ENCODE measurements around the gene PPP4R3A.
"Not testable (repeated sequence)": the region's sequence is repeated elsewhere in the genome, so short reads cannot be mapped to it uniquely, and the experiment has no call there.

Gene PPP4R3A

DNA sequence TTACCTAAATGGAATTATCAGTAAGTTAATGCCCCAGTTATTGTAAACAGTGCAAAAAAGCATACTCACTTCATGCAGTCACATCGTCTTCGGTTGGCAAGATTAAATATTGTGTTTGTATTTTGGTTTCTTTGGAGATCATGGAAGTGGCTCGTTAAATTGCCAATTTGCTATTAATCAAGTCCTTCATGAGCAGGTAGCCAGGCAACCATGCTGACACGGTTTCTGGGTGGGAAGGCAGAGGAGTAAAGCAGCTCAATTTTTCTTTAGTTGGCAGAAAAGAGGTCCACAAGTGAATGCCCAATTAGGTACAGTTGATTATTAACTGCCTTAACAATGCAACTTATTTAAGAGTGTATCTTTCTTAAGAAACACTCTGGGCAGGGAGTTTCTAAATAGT lies 43.9 kb downstream of the PPP4R3A start:
- H3K9ac ChIP-seq (ENCODE audit: low read depth, low read length), result no peak overlapping the region
- 95% methylated on average over 4 of the region's 4 CpGs for WGBS
- no peaks in the 10 kb centered on the region for H3K4me1 ChIP-seq (ENCODE audit: insufficient read depth, low read length)
- H3K27ac ChIP-seq (ENCODE audit: low read depth, low read length), result no peak overlapping the region
- no peaks in the 10 kb centered on the region for H3K9me3 ChIP-seq (ENCODE audit: insufficient read depth, low read depth, low read length)
- peaks cover 97% of the 10 kb centered on the region for H3K36me3 ChIP-seq (ENCODE audit: insufficient read depth, low read length)
- no peak overlapping the region for H3K4me3 ChIP-seq (ENCODE audit: low read length)
- H3K27me3 ChIP-seq (ENCODE audit: insufficient read depth, low read length), result no peaks in the 10 kb centered on the region

GRCh38 chr14:91464615-91465205 lies 45.4 kb downstream of the PPP4R3A start:
- H3K9me3 ChIP-seq (ENCODE audit: insufficient read depth, low read depth, low read length), result no peaks in the 10 kb centered on the region
- no peaks in the 10 kb centered on the region for H3K4me1 ChIP-seq (ENCODE audit: insufficient read depth, low read length)
- WGBS, result 61% methylated on average over 3 of the region's 3 CpGs
- H3K36me3 ChIP-seq (ENCODE audit: insufficient read depth, low read length), result peaks cover 97% of the 10 kb centered on the region
- no peaks in the 10 kb centered on the region for H3K27me3 ChIP-seq (ENCODE audit: insufficient read depth, low read length)
- no peak overlapping the region for H3K4me3 ChIP-seq (ENCODE audit: low read length)
- H3K9ac ChIP-seq (ENCODE audit: low read depth, low read length), result no peak overlapping the region
- H3K27ac ChIP-seq (ENCODE audit: low read depth, low read length), result no peak overlapping the region

GRCh38 chr14:91458612-91459011 lies 51.5 kb downstream of the PPP4R3A start:
- Histone ChIP-seq H3K27me3 (ENCODE audit: insufficient read depth, low read length) (no peaks in the 10 kb centered on the region), H3K36me3 (ENCODE audit: insufficient read depth, low read length) (peaks cover 85% of the 10 kb centered on the region), H3K4me3 (ENCODE audit: low read length) (no peak overlapping the region), H3K9ac (ENCODE audit: low read depth, low read length) (no peak overlapping the region), H3K9me3 (ENCODE audit: insufficient read depth, low read depth, low read length) (no peaks in the 10 kb centered on the region), H3K27ac (ENCODE audit: low read depth, low read length) (no peak overlapping the region), H3K4me1 (ENCODE audit: insufficient read depth, low read length) (no peaks in the 10 kb centered on the region; the same call in 1 of the 2 replicates)
- WGBS, result 96% methylated on average over 3 of the region's 5 CpGs

- 90% methylated on average over 1 of the region's 1 CpG for WGBS
- Histone ChIP-seq H3K4me3 (ENCODE audit: low read length) (no peak overlapping the region), H3K36me3 (ENCODE audit: insufficient read depth, low read length) (peaks cover 63% of the 10 kb centered on the region)
Measured at GRCh38 chr14:91456283-91456682, 53.8 kb downstream of the PPP4R3A start.

DNA sequence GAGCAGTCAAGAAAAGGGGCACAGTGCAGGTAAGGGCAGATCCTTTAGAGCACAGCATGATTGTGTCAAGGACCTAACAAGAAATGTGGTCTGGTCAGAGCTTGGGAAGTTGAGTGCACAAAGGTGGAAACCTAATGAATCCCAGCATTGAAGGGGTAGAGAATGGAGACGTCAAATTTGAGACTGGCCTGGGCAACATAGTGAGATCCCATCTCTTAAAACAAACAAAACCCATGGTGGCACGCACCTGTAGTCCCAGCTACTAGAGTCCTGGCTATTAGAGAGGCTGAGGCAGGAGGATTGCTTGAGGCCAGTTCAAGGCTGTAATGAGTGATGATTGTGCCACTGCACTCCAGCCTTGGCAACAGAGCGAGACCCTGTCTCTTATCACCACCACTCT lies 55.5 kb downstream of the PPP4R3A start:
- H3K4me1 ChIP-seq (ENCODE audit: insufficient read depth, low read length), result no peaks in the 10 kb centered on the region; the same call in 1 of the 2 replicates
- no peak overlapping the region for H3K27ac ChIP-seq (ENCODE audit: low read depth, low read length)
- H3K9me3 ChIP-seq (ENCODE audit: insufficient read depth, low read depth, low read length), result no peaks in the 10 kb centered on the region
- H3K27me3 ChIP-seq (ENCODE audit: insufficient read depth, low read length), result no peaks in the 10 kb centered on the region
- no peak overlapping the region for H3K4me3 ChIP-seq (ENCODE audit: low read length)
- H3K36me3 ChIP-seq (ENCODE audit: insufficient read depth, low read length), result peaks cover 46% of the 10 kb centered on the region
- H3K9ac ChIP-seq (ENCODE audit: low read depth, low read length), result no peak overlapping the region
- 96% methylated on average over 3 of the region's 3 CpGs for WGBS

More at GRCh38 chr14:91456283-91456682, 53.8 kb downstream of the PPP4R3A start:
- Histone ChIP-seq H3K9me3 (ENCODE audit: insufficient read depth, low read depth, low read length) (no peaks in the 10 kb centered on the region), H3K9ac (ENCODE audit: low read depth, low read length) (no peak overlapping the region), H3K27ac (ENCODE audit: low read depth, low read length) (no peak overlapping the region), H3K27me3 (ENCODE audit: insufficient read depth, low read length) (no peaks in the 10 kb centered on the region), H3K4me1 (ENCODE audit: insufficient read depth, low read length) (no peaks in the 10 kb centered on the region; the same call in 1 of the 2 replicates)

DNA sequence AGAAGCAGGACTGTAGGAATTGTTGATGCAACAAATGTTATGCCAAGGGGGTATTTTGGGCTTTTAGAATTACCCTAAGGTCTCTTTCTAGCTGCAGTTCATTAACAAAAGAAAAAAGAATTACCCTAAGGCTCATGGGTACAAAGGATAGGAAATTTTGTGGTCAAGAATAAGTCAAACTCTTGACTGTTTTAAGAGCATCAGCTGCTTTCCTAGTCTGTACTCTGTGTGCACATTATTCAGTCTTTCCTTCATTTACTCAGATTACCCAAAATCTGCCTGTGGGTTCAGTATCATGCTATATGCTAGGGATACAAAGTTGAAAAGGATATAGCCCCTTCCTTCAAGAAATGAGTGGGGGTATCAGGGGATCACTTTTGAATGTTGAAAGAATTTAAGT lies 56.0 kb downstream of the PPP4R3A start:
- Histone ChIP-seq H3K4me3 (ENCODE audit: low read length) (no peak overlapping the region), H3K9me3 (ENCODE audit: insufficient read depth, low read depth, low read length) (no peaks in the 10 kb centered on the region), H3K36me3 (ENCODE audit: insufficient read depth, low read length) (peaks cover 41% of the 10 kb centered on the region), H3K4me1 (ENCODE audit: insufficient read depth, low read length) (no peaks in the 10 kb centered on the region; the same call in 1 of the 2 replicates), H3K27me3 (ENCODE audit: insufficient read depth, low read length) (no peaks in the 10 kb centered on the region), H3K27ac (ENCODE audit: low read depth, low read length) (no peak overlapping the region), H3K9ac (ENCODE audit: low read depth, low read length) (no peak overlapping the region)

- 84% methylated on average over 5 of the region's 5 CpGs for WGBS
- H3K27me3 ChIP-seq (ENCODE audit: insufficient read depth, low read length), result no peaks in the 10 kb centered on the region
- no peaks in the 10 kb centered on the region for H3K9me3 ChIP-seq (ENCODE audit: insufficient read depth, low read depth, low read length)
- H3K4me1 ChIP-seq (ENCODE audit: insufficient read depth, low read length), result no peaks in the 10 kb centered on the region; the same call in 1 of the 2 replicates
- H3K27ac ChIP-seq (ENCODE audit: low read depth, low read length), result no peak overlapping the region
- H3K36me3 ChIP-seq (ENCODE audit: insufficient read depth, low read length), result peaks cover 37% of the 10 kb centered on the region
- H3K4me3 ChIP-seq (ENCODE audit: low read length), result no peak overlapping the region
- H3K9ac ChIP-seq (ENCODE audit: low read depth, low read length), result no peak overlapping the region
Measured at GRCh38 chr14:91453744-91454143, 56.4 kb downstream of the PPP4R3A start.

GRCh38 chr14:91444335-91445020 lies 65.6 kb downstream of the PPP4R3A start:
- peaks cover 5% of the 10 kb centered on the region; the same call in 1 of the 2 replicates for H3K9me3 ChIP-seq (ENCODE audit: insufficient read depth, low read depth, low read length)
- H3K9ac ChIP-seq (ENCODE audit: low read depth, low read length), result no peak overlapping the region
- H3K36me3 ChIP-seq (ENCODE audit: insufficient read depth, low read length), result no peaks in the 10 kb centered on the region
- no peaks in the 10 kb centered on the region for H3K4me1 ChIP-seq (ENCODE audit: insufficient read depth, low read length)
- 91% methylated on average over 6 of the region's 6 CpGs for WGBS
- no peak overlapping the region for H3K4me3 ChIP-seq (ENCODE audit: low read length)
- H3K27ac ChIP-seq (ENCODE audit: low read depth, low read length), result no peak overlapping the region
- no peaks in the 10 kb centered on the region for H3K27me3 ChIP-seq (ENCODE audit: insufficient read depth, low read length)

- no peaks in the 10 kb centered on the region for H3K36me3 ChIP-seq (ENCODE audit: insufficient read depth, low read length)
- H3K9me3 ChIP-seq (ENCODE audit: insufficient read depth, low read depth, low read length), result peaks cover 29% of the 10 kb centered on the region
- H3K4me1 ChIP-seq (ENCODE audit: insufficient read depth, low read length), result no peaks in the 10 kb centered on the region
- WGBS, result 95% methylated on average over 1 of the region's 1 CpG
- no peaks in the 10 kb centered on the region for H3K27me3 ChIP-seq (ENCODE audit: insufficient read depth, low read length)
- H3K4me3 ChIP-seq (ENCODE audit: low read length), result no peak overlapping the region
- H3K9ac ChIP-seq (ENCODE audit: low read depth, low read length), result no peak overlapping the region
- no peak overlapping the region for H3K27ac ChIP-seq (ENCODE audit: low read depth, low read length)
Measured at GRCh38 chr14:91439345-91439744, 70.8 kb downstream of the PPP4R3A start.

DNA sequence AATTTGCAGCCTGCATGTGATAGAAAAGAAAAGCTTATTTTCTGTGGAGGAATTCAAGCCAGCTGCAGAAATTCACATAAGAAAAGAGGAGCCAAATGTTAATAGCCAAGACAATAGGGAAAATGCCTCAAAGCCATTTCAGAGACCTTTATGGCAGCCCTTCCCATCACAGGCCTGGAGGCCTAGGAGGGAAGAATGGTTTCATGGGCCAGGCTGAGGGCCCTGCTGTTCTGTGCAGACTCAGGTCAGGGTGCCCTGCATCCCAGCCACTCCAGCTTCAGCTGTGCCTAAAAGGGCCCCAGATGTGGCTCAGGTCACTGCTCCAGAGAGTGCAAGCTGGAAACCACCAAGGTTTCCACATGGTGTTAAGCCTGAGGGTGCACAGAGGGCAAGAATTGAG lies 71.3 kb downstream of the PPP4R3A start:
- peaks cover 29% of the 10 kb centered on the region for H3K9me3 ChIP-seq (ENCODE audit: insufficient read depth, low read depth, low read length)
- H3K4me3 ChIP-seq (ENCODE audit: low read length), result no peak overlapping the region
- H3K36me3 ChIP-seq (ENCODE audit: insufficient read depth, low read length), result no peaks in the 10 kb centered on the region
- H3K27ac ChIP-seq (ENCODE audit: low read depth, low read length), result no peak overlapping the region
- no peaks in the 10 kb centered on the region for H3K4me1 ChIP-seq (ENCODE audit: insufficient read depth, low read length)
- no peaks in the 10 kb centered on the region for H3K27me3 ChIP-seq (ENCODE audit: insufficient read depth, low read length)
- H3K9ac ChIP-seq (ENCODE audit: low read depth, low read length), result no peak overlapping the region

DNA sequence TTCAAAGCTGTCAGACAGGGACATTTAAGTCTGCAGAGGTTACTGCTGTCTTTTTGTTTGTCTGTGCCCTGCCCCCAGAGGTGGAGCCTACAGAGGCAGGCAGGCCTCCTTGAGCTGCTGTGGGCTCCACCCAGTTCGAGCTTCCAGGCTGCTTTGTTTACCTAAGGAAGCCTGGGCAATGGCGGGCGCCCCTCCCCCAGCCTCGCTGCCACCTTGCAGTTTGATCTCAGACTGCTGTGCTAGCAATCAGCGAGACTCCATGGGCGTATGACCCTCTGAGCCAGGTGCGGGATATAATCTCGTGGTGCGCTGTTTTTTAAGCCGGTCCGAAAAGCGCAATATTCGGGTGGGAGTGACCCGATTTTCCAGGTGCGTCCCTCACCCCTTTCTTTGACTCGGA lies 73.8 kb downstream of the PPP4R3A start:
- not testable (repeated sequence) for H3K4me3 ChIP-seq (ENCODE audit: low read length); H3K27me3 ChIP-seq (ENCODE audit: insufficient read depth, low read length); H3K36me3 ChIP-seq (ENCODE audit: insufficient read depth, low read length); H3K27ac ChIP-seq (ENCODE audit: low read depth, low read length); H3K9ac ChIP-seq (ENCODE audit: low read depth, low read length); H3K4me1 ChIP-seq (ENCODE audit: insufficient read depth, low read length)
- peaks cover 29% of the 10 kb centered on the region for H3K9me3 ChIP-seq (ENCODE audit: insufficient read depth, low read depth, low read length)
- 72% methylated on average over 16 of the region's 16 CpGs for WGBS
